Right lobe of liver (tissue), 6 donors: Measurements from ENCODE around the gene SLC6A7. TPM values are rescaled to one million over a fixed set of nuclear protein-coding genes. Genes with fewer than 3 reads are reported as not detected.
A peak's percentile ranks its signal among the peaks of the same experiment; 100 is the strongest.

Experiments
- ATAC-seq, 4 donors: fragments of 200-7000 bp; cut with Tn5 transposase; one replicate each; pipeline ENCODE4 v1.9.1; 2020; ENCODE audit warnings: mild to moderate bottlenecking in 4 of 4, moderate library complexity in 4 of 4
- DNase-seq, 3 donors: peaks; one replicate each; pipeline ENCODE4 v3.0.0-alpha.2; 2020
- H3K27ac ChIP-seq, 3 donors: fragments of 200-600 bp; one replicate each; pipeline ENCODE4 v1.8.0; 2022
- H3K27me3 ChIP-seq, 2 donors: fragments of 200-600 bp; one replicate each; pipeline ENCODE4 v1.8.0; 2022
- H3K36me3 ChIP-seq, 4 donors: fragments of 200-600 bp; sonication (generic) in 1 of 4; one replicate each; pipeline versions ENCODE4 v1.5.1 to v1.8.0; 2017 to 2022; ENCODE audit warnings: control low read depth in 1 of 4
- H3K4me1 ChIP-seq, 4 donors: fragments of 200-600 bp; sonication (generic) in 1 of 4; one replicate each; pipeline versions ENCODE4 v1.5.1 to v1.8.0; 2017 to 2022; ENCODE audit warnings: control low read depth in 1 of 4
- H3K4me3 ChIP-seq, 3 donors: fragments of 200-600 bp; one replicate each; pipeline ENCODE4 v1.8.0; 2022
- H3K9me3 ChIP-seq, 4 donors: fragments of 200-600 bp; sonication (generic) in 1 of 4; one replicate each; pipeline versions ENCODE4 v1.5.1 to v1.8.0; 2017 to 2022; ENCODE audit warnings: control low read depth in 1 of 4
- CTCF ChIP-seq, 4 donors: fragments of 200-600 bp in 3 of 4; fragments of 450-650 bp in 1 of 4; IDR thresholded peaks; one replicate each; pipeline versions ENCODE4 v1.5.1 to v1.8.0; 2016 to 2022; ENCODE audit warnings: antibody characterized with exemption in 4 of 4, mild to moderate bottlenecking in 2 of 4
- POLR2A ChIP-seq: fragments of 450-650 bp; IDR thresholded peaks from one replicate; pipeline ENCODE4 v1.6.1; 2017; ENCODE audit warnings: antibody characterized with exemption, mild to moderate bottlenecking
- WGBS: methylation state at CpG from one replicate; pipeline ENCODE4 v1.1.6; 2018; ENCODE audit warnings: low coverage, low lambda C conversion rate; ENCODE audit not compliant: insufficient coverage; ENCODE audit errors: missing lambda C conversion rate; 5-methylcytosine and 5-hydroxymethylcytosine counted together
- intact Hi-C, 2 donors: fragments of 100-400 bp; cut with DNase I; formaldehyde crosslinking; loops; one replicate each; pipeline versions ENCODE4 v1.11.2 to v1.14.1; 2022
- total RNA-seq, 6 experiments: library from RNA; depleted of rRNA in 2 of 6; stranded (reverse); fragments of >200 nt in 2 of 6; fragmentation: NEBNext Ultra II Directional in 3 of 6; extraction: Animal tissue kit (Norgen Biotek cat#: 25700) in 3 of 6; gene quantifications; one replicate each; pipeline versions ENCODE4 v1.1.0 to v1.2.4, GENCODE V29; 2016 to 2023
- donor health status: DM: no; HTN: yes; CAD: no.
- donor health status: DM: no; HTN: no; CAD: no.
- donor health status: DM: no; HTN: no; CAD: no.
- donor health status: DM: no; HTN: yes; CAD: no.
- donor health status: DM: no; HTN: yes; CAD: no.

SLC6A7 gene
- total RNA-seq, 6 experiments from 2014 or later: not detected

- WGBS: no CpG with 5 or more reads among the region's 4 CpGs
- DNase-seq (no peak), ATAC-seq (no peak)
- Histone ChIP-seq H3K9me3 (no peaks in the 10 kb centered on the region), H3K4me3 (no peak overlapping the region), H3K36me3 (no peaks in the 10 kb centered on the region), H3K27ac (no peak overlapping the region), H3K27me3 (no peaks in the 10 kb centered on the region), H3K4me1 (no peaks in the 10 kb centered on the region)
- intact Hi-C loops: no loop called here
- TF ChIP-seq POLR2A (no peak), CTCF (IDR thresholded peaks at IDR 0.05) (no peak)
Measured at GRCh38 chr5:150177721-150178120, 12.1 kb upstream of the SLC6A7 start.

- DNase-seq (no peak), ATAC-seq (no peak)
- no peak overlapping the region for H3K27ac ChIP-seq
- TF ChIP-seq CTCF (IDR thresholded peaks at IDR 0.05): no peak
- no peak for TF ChIP-seq POLR2A
- no peak overlapping the region for H3K4me3 ChIP-seq
- H3K9me3 ChIP-seq: no peaks in the 10 kb centered on the region
- no peaks in the 10 kb centered on the region for H3K27me3 ChIP-seq
- H3K4me1 ChIP-seq: no peaks in the 10 kb centered on the region
- intact Hi-C loops: no loop called here
- no peaks in the 10 kb centered on the region for H3K36me3 ChIP-seq
- WGBS: 46% methylated on average over 2 of the region's 4 CpGs
Measured at GRCh38 chr5:150178262-150178661, 11.6 kb upstream of the SLC6A7 start.

GRCh38 chr5:150179019-150179620 lies 10.7 kb upstream of the SLC6A7 start:
- DNase-seq (no peak), ATAC-seq (no peak)
- 55% methylated on average over 5 of the region's 7 CpGs for WGBS
- H3K36me3 ChIP-seq: no peaks in the 10 kb centered on the region
- intact Hi-C loops: no loop called here
- TF ChIP-seq CTCF (IDR thresholded peaks at IDR 0.05): no peak
- TF ChIP-seq POLR2A: no peak
- no peak overlapping the region for H3K27ac ChIP-seq
- H3K4me1 ChIP-seq: no peaks in the 10 kb centered on the region
- H3K4me3 ChIP-seq: no peak overlapping the region
- no peaks in the 10 kb centered on the region for H3K27me3 ChIP-seq
- H3K9me3 ChIP-seq: no peaks in the 10 kb centered on the region

GRCh38 chr5:150180241-150181026 lies 9.4 kb upstream of the SLC6A7 start:
- H3K36me3 ChIP-seq: no peaks in the 10 kb centered on the region
- DNase-seq (peak in 1 of 3 donors; percentile 87), ATAC-seq (peak; percentile 26 to 71 (median 40))
- H3K9me3 ChIP-seq: no peaks in the 10 kb centered on the region
- WGBS: 93% methylated on average over 5 of the region's 18 CpGs
- H3K4me3 ChIP-seq: no peak overlapping the region
- no peak overlapping the region for H3K27ac ChIP-seq
- peaks cover 0 to 7% (median 3%) of the 10 kb centered on the region in 4 donors for H3K4me1 ChIP-seq
- H3K27me3 ChIP-seq: no peaks in the 10 kb centered on the region
- intact Hi-C loops: no loop called here
- TF ChIP-seq CTCF (IDR thresholded peaks at IDR 0.05) (no peak), POLR2A (no peak)
